Measurements from ENCODE around the gene CARMIL1. TPM values are rescaled to one million over a fixed set of nuclear protein-coding genes. Genes with fewer than 3 reads are reported as not detected.

The CARMIL1 gene
- total RNA-seq, 4 donors from 2014 or later, result 13.9 to 47.6 (median 30.4) TPM

- TF ChIP-seq, protein P1, sequence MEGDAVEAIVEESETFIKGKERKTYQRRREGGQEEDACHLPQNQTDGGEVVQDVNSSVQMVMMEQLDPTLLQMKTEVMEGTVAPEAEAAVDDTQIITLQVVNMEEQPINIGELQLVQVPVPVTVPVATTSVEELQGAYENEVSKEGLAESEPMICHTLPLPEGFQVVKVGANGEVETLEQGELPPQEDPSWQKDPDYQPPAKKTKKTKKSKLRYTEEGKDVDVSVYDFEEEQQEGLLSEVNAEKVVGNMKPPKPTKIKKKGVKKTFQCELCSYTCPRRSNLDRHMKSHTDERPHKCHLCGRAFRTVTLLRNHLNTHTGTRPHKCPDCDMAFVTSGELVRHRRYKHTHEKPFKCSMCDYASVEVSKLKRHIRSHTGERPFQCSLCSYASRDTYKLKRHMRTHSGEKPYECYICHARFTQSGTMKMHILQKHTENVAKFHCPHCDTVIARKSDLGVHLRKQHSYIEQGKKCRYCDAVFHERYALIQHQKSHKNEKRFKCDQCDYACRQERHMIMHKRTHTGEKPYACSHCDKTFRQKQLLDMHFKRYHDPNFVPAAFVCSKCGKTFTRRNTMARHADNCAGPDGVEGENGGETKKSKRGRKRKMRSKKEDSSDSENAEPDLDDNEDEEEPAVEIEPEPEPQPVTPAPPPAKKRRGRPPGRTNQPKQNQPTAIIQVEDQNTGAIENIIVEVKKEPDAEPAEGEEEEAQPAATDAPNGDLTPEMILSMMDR (IDR thresholded peaks at IDR 0.05; ENCODE audit: low read depth), result no peak
Measured at GRCh38 chr6:25608558-25609174, 329.5 kb downstream of the CARMIL1 start.

- TF ChIP-seq, protein P1 (IDR thresholded peaks at IDR 0.05; ENCODE audit: low read depth), result no peak
Measured at GRCh38 chr6:25612666-25613065, 333.5 kb downstream of the CARMIL1 start.

DNA sequence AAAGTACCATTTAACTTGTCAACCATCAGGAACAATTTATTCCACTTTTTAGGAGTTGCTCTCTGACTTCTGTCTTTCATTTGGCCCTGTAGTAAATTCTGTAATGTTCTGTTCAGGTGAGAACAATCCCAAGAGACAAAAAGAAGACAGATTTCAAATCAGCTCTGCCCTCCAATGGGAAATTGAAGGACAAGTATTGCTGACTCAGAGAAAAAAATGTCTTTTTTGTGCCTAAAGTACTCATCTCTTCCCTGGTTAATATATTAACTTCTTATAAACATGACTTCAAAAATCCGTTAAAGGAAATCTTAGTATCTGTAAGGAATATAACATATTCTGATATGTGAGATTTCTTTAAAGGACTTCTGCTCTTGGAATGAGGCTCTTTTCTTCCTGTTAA is 334.2 kb downstream of the CARMIL1 start:
- TF ChIP-seq, protein P1 (IDR thresholded peaks at IDR 0.05; ENCODE audit: low read depth), result no peak

DNA sequence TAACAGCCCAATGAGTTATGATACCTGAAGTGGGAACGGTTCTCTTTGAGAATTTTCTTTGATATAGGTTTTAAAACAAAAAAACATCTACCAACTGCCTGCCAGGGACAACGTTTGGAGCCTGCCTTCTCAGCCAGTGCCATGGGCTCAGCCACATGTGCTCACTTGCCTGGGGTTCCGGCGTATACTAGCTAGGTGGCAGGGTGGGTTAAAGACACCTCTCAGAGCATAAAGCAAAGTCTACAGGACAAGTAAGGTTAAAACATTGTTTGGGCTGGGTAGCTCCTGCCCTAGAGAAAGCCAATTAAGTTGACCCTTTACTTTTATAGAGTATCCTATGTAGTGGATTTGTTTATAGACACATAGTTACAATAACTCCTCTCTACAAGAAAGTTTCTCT is 334.9 kb downstream of the CARMIL1 start:
- TF ChIP-seq, protein P1 (IDR thresholded peaks at IDR 0.05; ENCODE audit: low read depth), result no peak

- TF ChIP-seq, protein P1 (IDR thresholded peaks at IDR 0.05; ENCODE audit: low read depth), result no peak
Measured at GRCh38 chr6:25615471-25615870, 336.3 kb downstream of the CARMIL1 start.

GRCh38 chr6:25617997-25618396 is 338.8 kb downstream of the CARMIL1 start:
- TF ChIP-seq, protein P1 (IDR thresholded peaks at IDR 0.05; ENCODE audit: low read depth), result no peak

DNA sequence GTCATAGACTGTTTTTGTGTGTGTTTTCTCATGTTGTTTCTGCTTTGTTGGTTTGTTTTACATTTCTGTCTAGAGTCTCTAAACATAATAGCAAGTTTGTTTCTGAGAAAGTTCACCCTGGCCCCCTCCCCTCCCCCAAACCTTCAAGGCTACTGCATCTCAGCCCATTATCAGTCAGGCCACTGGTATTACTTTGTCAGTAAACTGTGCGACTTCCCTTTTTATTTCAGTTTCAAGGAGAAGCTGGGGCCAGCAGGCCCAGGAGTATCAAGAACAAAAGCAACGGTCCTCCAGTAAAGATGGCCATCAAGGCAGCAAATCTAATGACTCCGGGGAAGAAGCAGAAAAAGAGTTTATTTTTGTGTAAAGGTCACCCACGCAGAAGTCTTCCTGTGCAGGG is 340.0 kb downstream of the CARMIL1 start:
- TF ChIP-seq, protein P1 (IDR thresholded peaks at IDR 0.05; ENCODE audit: low read depth), result no peak

Data from subcutaneous adipose tissue (tissue), 4 donors.